ENCODE results near the gene FBXW5. TPM values are rescaled to one million over a fixed set of nuclear protein-coding genes. Genes with fewer than 3 reads are reported as not detected.

The FBXW5 gene
- total RNA-seq, 3 donors from 2014 or later = 103 to 183 (median 126) TPM

DNA sequence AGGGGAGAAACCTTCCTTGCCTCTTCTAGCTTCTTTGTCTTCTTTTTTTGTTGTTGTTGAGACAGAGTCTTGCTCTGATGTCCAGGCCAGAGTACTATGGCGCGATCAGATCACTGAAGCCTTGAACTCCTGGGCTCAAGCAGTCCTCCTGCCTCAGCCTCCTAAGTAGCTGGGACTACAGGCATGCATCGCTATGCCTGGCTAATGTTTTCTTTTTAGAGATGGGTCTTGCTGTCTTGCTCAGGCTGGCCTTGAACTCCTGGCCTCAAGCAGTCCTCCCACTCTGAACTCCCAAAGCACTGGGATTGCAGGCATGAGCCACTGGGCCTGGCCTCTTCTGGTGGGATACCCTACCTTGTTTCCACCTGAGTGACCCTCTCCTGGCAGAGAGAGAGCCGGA is 44.3 kb upstream of the FBXW5 start:
- H3K27ac ChIP-seq = no peak overlapping the region
- DNase-seq (ENCODE audit: low spot score in 2 of 2) = no peak
- peaks cover 14 to 22% of the 10 kb centered on the region in 2 donors for H3K27me3 ChIP-seq
- H3K4me3 ChIP-seq = no peak overlapping the region
- no peaks in the 10 kb centered on the region for H3K9me3 ChIP-seq
- peaks cover 4 to 9% of the 10 kb centered on the region in 2 donors for H3K4me1 ChIP-seq
- H3K36me3 ChIP-seq = no peaks in the 10 kb centered on the region
- intact Hi-C loops (cut with DNase I; ENCODE audit: low total_unique reads) = no loop called here
- TF ChIP-seq POLR2AphosphoS5 (IDR thresholded peaks at IDR 0.05) (no peak), POLR2A (IDR thresholded peaks at IDR 0.05) (no peak)
- TF ChIP-seq, protein P1, sequence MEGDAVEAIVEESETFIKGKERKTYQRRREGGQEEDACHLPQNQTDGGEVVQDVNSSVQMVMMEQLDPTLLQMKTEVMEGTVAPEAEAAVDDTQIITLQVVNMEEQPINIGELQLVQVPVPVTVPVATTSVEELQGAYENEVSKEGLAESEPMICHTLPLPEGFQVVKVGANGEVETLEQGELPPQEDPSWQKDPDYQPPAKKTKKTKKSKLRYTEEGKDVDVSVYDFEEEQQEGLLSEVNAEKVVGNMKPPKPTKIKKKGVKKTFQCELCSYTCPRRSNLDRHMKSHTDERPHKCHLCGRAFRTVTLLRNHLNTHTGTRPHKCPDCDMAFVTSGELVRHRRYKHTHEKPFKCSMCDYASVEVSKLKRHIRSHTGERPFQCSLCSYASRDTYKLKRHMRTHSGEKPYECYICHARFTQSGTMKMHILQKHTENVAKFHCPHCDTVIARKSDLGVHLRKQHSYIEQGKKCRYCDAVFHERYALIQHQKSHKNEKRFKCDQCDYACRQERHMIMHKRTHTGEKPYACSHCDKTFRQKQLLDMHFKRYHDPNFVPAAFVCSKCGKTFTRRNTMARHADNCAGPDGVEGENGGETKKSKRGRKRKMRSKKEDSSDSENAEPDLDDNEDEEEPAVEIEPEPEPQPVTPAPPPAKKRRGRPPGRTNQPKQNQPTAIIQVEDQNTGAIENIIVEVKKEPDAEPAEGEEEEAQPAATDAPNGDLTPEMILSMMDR (IDR thresholded peaks at IDR 0.05) = no peak

DNA sequence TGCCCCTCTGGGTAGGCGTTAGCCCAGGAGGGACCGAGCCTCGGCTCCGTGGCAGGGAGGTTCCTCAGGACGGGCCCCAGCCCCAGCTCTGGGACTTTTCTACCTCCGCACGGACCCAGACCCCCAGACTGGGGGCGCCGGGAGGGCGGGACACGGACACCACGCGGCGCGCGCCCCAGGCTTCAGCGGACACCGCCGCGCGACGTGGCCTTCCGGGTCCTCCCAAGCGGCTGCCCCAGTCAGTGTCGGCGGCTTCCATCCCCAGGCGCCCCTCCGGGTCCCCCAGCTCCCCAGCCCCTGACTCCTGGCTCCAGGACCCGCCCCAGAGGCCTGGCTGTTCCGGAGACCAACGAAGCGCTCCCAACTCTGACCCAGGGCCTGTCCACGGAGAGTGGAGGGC is 41.3 kb upstream of the FBXW5 start:
- TF ChIP-seq POLR2A (IDR thresholded peaks at IDR 0.05) = no peak
- TF ChIP-seq POLR2AphosphoS5 (IDR thresholded peaks at IDR 0.05) = no peak
- TF ChIP-seq, protein P1 (IDR thresholded peaks at IDR 0.05) = no peak
- intact Hi-C loops (cut with DNase I; ENCODE audit: low total_unique reads) = no loop called here
- no peak overlapping the region for H3K4me3 ChIP-seq

DNA sequence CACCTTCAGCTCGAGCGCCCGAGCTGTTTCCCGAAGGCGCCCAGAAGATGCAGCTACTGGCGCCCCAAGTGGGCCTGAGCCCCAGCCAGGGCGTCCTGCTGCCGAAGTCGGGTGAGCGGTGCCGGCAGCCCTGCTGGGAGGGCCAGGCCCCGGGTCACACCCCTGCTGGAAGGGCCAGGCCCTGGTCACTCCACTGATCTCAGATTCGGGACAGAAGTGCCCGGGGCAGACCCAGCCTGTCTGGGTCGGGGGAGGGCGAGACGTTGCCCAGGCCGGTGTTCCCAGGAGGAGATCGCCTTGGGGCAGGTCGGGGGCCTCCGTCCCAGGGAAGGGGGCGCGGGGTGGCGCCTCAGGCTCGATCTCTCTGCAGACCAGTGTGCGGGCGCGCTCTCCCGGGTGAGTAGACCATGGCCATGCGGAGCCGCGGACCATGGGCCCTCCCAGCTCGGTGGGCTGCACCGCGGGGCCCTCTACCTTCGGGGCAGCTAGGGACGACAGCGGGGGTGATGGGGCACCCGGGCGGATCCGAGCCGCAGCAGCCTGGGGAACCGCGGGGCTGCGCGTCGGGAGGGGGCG is 40.6 kb upstream of the FBXW5 start:
- Histone ChIP-seq H3K27me3 (peaks cover 14 to 31% of the 10 kb centered on the region in 2 donors), H3K36me3 (no peaks in the 10 kb centered on the region), H3K27ac (no peak overlapping the region), H3K9me3 (no peaks in the 10 kb centered on the region), H3K4me3 (peak overlapping the region in 2 of 3 donors; percentile 2 to 7), H3K4me1 (no peaks in the 10 kb centered on the region)
- no peak for DNase-seq (ENCODE audit: low spot score in 2 of 2)
- TF ChIP-seq POLR2A (IDR thresholded peaks at IDR 0.05) (no peak), POLR2AphosphoS5 (IDR thresholded peaks at IDR 0.05) (no peak)
- TF ChIP-seq, protein P1 (IDR thresholded peaks at IDR 0.05) = no peak
- intact Hi-C loops (cut with DNase I; ENCODE audit: low total_unique reads) = no loop called here

More for the DNA sequence above, 41.3 kb upstream of the FBXW5 start:
- no peak overlapping the region for H3K27ac ChIP-seq
- DNase-seq (ENCODE audit: low spot score in 2 of 2) = no peak
- H3K9me3 ChIP-seq = no peaks in the 10 kb centered on the region
- peaks cover 14 to 31% of the 10 kb centered on the region in 2 donors for H3K27me3 ChIP-seq
- H3K4me1 ChIP-seq = no peaks in the 10 kb centered on the region
- H3K36me3 ChIP-seq = no peaks in the 10 kb centered on the region

DNA sequence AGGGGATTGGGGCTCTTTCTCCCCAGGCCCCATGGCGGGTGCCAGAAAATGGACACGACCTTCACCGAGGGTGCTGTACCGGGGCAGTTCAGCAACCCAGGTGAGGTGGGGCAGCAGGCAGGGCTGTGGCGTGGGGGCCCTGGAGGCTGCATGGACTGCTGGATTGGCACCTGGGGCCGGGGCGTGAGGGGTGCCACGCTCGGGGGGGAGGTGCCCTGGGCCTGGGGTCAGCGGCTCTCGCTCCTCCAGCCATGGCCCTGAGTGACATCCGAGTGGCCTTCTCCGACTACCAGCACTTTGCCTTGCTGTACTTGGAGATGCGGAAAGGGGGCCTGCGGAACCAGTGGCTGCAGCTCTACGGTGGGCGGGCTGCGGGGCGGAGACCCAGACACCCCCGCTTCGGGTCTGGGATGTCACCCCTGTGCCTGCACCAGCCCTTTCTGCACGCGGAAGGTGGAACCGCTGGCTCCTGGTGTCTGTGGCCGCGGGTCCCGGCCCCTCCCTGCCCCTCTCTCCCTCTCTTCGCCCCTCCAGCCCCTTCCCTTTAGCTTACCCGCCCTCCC is 40.0 kb upstream of the FBXW5 start:
- Histone ChIP-seq H3K4me3 (peak overlapping the region in 1 of 3 donors; percentile 2), H3K27ac (no peak overlapping the region), H3K9me3 (no peaks in the 10 kb centered on the region), H3K36me3 (no peaks in the 10 kb centered on the region), H3K27me3 (peaks cover 14 to 31% of the 10 kb centered on the region in 2 donors), H3K4me1 (no peaks in the 10 kb centered on the region)
- no peak for DNase-seq (ENCODE audit: low spot score in 2 of 2)
- intact Hi-C loops (cut with DNase I; ENCODE audit: low total_unique reads) = no loop called here
- TF ChIP-seq, protein P1 (IDR thresholded peaks at IDR 0.05) = no peak
- TF ChIP-seq POLR2A (IDR thresholded peaks at IDR 0.05) = no peak
- TF ChIP-seq POLR2AphosphoS5 (IDR thresholded peaks at IDR 0.05) = no peak

DNA sequence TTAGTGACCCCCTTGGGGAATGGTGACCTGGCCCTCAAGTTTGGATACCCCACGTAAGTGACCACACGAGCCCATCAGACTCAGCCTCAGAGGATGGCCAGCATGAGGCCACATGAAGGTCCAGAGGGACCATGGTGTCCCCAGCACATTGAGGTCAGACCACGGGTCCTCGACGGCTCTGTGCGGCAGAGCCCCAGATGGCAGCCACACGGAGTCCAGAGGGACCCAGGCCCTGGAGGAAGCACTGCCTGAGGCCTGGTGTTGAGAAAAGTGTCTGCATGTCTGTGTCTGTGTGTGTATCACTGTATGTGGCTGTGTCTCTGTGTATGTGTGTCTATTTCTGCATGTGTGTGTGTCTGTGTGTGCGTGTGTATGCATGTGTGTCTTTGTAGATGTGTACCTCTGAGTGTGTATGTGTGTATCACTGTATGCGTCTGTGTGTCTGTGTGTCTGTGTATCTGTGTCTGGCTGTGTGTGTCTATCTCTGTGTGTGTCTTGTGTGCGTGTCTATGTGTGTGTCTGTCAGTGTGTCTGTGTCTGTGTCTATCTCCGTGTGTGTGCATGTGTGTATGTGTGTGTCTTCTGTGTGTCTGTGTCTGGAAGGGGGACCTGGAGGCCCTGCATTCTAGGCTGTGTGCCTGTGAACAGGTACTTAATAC is 39.2 kb upstream of the FBXW5 start:
- Histone ChIP-seq H3K36me3 (no peaks in the 10 kb centered on the region), H3K9me3 (no peaks in the 10 kb centered on the region), H3K4me3 (no peak overlapping the region), H3K4me1 (no peaks in the 10 kb centered on the region), H3K27me3 (peaks cover 14 to 31% of the 10 kb centered on the region in 2 donors), H3K27ac (no peak overlapping the region)
- intact Hi-C loops (cut with DNase I; ENCODE audit: low total_unique reads) = no loop called here
- TF ChIP-seq, protein P1 (IDR thresholded peaks at IDR 0.05) = no peak
- TF ChIP-seq POLR2AphosphoS5 (IDR thresholded peaks at IDR 0.05) = no peak
- DNase-seq (ENCODE audit: low spot score in 2 of 2) = no peak

Measured in breast epithelium (tissue), 4 donors.